NCI-H82 (cell line): Measurements from ENCODE around the gene LEMD3.

Experiments used
- DNase-seq: peaks from one replicate; lab custom pipeline; 2025; lab: John Stamatoyannopoulos, UW

The LEMD3 gene

DNA sequence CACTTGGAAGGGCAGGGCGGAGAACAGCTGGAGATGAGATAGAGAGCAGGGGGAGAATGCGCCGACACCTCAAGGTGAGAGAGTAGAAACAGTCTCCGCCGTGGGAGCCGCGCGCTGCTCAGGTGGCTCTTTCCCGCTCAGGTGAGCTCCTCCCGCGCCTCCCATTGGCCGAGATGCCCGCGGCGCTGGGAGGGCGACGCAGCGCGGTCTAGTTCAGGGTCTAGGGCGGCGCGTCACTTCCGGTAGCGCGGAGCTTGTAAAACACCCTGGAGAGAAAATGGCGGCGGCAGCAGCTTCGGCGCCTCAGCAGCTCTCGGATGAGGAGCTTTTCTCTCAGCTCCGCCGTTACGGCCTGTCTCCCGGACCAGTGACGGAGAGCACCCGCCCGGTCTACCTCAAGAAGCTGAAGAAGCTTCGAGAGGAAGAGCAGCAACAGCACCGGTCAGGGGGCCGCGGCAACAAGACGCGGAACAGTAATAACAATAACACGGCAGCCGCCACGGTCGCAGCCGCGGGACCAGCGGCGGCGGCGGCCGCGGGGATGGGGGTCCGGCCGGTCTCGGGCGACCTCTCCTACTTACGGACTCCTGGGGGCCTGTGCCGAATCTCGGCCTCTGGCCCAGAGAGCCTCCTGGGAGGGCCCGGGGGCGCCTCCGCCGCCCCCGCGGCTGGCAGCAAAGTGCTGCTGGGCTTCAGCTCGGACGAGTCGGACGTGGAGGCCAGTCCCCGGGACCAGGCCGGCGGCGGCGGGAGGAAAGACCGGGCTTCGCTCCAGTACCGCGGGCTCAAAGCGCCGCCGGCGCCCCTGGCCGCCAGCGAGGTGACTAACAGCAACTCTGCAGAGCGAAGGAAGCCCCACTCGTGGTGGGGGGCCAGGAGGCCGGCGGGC, at the start of gene LEMD3:
Gene LEMD3 (plus strand): TSS at position 264 of the 889 bp plus-strand sequence. CDS start 14 bp downstream, at position 278.
- peak; percentile 97 for DNase-seq

DNA sequence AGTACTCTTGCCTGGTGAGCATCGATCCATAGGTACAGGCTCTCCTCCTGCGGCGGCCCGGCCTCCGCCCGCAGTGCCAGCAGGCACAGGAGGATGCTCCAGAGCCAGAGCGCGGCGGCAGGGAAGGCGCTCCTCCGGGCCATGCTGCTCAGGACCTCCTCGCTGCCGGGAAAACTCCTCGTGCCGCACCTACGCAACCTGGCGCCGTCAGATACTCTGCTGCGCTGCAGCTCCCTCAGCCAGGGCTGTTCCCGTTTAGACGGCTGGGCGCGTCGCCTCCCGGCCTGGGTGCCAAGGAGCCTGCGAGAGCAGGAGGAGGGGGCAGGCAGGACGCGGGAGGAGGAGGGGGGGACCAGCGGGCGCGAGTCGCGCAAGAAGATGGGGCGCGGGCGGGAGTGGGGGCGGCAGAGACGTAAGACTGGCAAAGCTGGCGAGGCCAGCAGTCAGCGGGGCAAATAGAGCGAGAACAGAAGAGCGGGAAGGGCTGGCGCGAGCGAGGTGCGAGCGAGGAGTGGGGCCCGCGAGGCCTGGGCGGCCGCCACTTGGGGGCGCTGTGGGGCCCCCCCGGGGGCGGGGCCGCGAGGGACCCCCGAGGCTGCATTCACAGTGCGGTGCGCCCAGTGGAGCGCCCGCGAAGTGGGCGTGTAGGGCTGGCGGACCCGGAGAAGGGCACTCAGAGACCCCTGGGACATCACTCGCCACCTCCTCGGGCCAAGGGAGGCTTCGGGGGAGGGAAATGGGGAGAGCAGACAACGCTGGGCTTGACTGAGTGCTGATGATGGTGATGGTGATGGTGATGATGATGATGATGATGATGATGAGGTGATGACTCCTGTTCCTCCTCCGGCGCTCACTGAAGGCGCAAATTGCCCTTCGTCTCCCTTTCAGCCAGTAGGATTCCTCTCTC, 48.1 kb upstream of the LEMD3 start, which contains the start of gene WIF1:
Gene WIF1 (minus strand): TSS at position 257 of the 907 bp plus-strand sequence. CDS start 114 bp downstream, at position 143.
- peak; percentile 62 for DNase-seq

DNA sequence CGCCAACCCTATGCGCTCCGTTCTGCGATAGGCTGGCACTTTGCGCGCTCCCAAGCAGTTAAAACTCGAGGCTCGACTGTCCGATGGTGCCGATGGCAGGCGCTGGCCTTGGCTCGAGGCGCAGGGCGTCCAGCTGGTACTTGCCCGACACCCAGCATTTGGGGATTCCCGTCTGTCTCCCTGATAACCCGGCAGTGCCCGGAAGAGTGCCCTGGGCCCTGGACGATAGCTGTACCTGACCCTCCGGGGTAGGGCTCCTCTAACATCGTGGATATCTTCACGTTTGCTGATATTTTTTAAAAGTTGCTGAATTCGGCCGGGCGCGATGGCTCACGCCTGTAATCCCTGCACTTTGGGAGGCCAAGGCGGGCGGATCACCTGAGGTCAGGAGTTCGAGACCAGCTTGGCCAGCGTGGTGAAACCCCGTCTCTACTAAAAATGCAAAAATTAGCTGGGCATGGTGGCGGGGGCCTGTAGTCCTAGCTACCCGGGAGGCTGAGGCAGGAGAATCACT, 47.4 kb upstream of the LEMD3 start:
- DNase-seq: no peak

DNA sequence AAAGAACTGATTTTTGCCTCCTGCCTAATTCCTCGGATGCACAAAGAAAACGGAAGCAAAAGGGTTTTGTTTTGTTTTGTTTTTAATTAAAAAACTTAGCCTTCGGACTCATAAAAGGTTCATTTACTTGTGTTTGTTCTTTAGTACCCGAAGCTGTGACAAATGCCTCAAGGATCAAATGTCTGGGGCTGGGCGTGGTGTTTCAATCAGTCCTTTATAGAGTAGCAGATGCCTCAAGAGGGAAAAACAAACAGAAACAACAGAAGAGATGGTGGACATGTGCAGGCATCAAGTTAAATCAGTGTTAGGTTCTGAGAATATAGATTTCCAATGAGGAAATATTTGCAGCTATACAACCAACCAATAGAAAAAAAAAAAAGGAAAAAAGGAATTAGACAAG, 46.7 kb upstream of the LEMD3 start:
- peak; percentile 27 for DNase-seq

DNA sequence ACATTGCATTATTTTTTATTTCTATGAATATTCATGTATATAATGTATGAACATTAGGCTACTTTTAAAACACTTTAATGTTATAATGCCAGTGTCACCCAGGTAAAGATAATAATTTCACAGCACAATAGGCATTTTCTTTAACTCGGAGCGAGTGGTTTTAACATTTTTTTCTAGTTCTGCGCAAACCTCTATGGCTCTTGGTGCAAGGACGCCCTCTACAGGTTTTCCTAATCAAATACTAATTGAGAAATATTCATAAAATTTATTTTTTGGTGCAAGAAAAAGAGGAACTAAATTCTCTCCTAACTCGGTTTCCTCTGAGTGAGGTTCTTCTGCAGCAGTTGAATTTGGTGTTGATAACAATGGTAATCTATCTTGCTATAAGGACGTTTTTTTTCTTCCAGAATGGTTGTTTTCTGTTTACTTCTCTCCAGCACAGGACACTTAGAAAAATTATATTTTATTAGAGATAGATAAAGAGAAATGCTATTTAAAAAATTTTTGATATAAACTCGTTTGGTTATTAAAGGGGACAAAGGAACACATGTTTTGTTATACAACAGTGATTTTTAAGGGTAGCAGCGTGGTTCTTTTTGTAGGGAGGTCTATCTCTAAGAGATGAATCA, 45.8 kb upstream of the LEMD3 start:
- peak; percentile 69 for DNase-seq

DNA sequence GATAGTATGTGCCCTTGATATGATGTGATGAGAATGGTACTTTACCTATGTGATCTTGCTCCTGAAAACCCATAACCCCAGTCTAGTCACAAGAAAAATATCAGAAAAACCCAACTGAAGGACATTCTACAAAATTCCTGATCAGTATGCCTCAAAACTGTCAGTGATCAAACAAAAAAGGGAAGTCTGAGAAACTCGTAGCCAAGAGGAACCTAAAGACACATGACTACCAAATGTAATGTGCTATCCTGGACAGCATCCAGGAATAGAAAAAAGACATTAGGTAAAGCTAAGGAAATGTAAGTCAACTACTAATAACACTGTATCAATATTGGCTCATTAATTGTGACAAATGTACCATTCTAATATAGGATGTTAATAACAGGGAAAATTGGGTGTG, 44.1 kb upstream of the LEMD3 start:
- DNase-seq: no peak

DNA sequence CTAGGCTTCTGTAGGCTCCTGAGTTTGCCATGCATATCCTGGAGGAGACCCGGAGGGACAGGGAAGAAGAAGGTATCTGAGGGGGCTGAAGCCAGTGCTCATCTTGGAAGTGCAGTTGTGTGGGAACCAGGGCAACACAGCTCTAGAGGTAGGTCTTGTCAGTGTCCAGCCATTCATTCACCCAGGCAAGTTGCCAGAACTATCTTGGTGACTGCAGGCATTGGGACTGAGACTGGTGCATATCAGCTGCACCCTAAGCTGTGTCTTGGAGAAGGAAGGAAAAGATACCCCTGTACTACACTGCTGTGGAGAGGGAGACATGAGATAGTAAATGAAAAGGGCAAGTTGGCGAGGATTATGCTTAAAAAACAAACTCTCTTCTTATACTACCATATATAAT, 43.4 kb upstream of the LEMD3 start:
- no peak for DNase-seq

DNA sequence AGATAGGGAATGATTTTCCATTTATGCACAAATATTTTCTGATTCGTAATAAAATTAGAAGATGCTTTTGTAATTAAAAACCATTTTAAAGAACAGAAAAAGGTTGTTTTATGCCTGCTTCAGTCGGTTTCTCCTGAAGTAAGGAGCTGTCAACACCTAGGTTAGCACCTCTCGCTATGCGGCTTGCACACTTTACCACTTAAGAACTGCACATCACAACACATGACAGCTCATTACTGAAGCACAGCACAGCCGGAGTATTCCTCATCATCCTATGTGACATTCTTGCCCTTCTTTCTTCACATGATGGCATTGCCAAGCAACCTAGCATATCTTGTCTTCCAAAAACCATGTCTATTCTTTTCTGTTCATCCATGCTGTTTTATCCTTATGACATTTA, 42.9 kb upstream of the LEMD3 start:
- no peak for DNase-seq

DNA sequence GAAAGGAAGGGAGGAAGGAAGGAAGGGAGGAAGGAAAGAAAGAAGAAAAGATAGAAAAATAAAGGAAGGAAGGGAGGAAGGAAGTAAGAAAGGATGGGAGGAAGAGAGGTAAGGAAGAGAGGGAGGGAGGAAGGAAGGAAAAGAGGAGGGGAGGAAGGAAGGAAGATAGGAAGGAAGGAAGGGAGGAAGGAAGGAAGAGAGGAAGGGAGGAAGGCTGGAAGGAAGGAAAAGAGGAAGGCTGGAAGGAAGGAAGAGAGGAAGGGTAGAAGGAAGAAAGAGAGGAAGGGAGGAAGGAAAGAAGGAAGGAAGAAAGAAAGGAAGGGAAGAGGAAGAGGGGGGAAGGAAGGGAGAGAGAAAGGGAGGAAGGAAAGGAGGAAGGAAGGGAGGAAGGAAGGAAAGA, 35.5 kb upstream of the LEMD3 start:
- DNase-seq: no peak

DNA sequence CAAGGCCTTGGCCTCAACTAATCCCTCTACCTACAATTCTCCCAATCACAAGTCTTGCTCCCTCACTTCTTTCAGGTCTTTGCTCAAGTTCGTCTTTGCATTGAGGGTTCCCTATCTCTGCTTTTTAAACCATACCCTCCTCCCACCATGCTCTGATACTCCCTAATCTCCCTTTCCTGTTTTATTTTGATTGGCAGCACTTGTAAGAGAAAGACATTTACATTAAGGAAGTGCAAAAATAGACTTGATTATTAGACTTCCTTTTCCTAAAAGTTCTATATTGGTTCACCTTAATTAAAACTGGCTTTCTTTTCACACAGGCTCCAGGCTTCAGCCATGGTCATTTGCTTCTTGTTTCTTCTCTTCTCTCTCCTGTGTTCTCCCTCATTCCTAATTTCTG, 30.0 kb upstream of the LEMD3 start:
- no peak for DNase-seq

DNA sequence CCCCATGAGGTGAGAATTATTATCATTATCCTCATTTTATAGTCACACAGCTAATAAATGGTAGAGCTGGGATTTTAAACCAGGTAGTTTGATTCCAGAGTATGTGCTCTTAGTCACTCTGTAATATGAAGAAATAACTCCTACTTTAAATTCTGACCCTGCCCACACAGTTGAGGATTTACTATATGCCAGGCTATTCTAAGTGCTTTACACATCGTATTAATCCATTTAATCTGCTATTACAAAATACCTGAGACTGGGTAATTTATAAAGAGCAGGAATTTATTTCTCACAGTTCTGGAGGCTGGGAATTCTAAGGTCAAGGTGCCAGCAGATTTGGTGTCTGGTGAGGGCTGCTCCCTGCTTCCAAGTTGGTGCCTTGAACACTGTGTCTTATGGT, 28.6 kb upstream of the LEMD3 start:
- DNase-seq: peak; percentile 60

DNA sequence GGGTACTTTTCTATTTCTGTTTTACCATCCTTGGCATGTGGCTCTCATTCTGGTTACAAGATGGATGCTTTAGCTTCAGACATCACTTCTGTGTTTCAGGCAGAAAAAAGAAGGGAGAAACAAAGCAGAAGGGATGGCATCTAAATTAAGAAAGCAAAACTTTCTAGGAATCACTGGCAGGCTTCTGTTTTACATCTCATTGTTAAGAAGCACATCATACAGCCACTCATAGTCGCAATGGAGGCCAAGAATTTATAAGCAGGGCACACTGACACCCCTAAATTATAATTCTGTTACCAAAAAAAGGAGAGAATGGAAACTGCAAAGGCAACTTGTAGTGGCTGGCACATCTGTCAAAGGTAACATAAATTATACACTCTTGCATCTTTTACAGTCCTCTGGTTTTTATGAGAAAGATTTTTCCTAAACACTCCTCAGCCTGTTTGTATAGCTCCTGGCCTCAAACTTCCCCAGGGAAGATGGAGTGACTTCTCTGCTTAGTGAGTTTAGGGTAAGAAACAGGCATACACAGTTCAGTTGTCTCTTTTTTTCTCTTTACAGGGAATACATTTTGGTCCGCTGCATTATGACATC, 22.0 kb upstream of the LEMD3 start:
- DNase-seq: no peak

DNA sequence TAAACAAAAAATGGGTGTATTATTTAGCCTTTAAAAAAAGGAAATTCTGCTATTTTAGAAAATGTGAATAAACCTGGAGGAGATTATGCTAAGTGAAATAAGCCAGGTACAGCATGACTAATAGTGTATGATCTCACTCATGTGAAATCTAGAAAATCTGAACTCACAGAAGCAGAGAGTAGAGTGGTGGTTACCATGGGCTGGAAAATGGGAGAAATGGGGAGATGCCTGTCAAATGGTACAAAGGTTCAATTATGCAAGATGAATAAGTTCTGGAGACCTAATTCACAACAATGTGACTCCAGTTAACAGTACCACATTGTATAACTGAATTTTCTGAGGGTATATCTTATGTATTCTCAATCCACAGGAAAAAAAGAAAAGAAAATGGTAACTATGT, 17.4 kb upstream of the LEMD3 start:
- DNase-seq: no peak

DNA sequence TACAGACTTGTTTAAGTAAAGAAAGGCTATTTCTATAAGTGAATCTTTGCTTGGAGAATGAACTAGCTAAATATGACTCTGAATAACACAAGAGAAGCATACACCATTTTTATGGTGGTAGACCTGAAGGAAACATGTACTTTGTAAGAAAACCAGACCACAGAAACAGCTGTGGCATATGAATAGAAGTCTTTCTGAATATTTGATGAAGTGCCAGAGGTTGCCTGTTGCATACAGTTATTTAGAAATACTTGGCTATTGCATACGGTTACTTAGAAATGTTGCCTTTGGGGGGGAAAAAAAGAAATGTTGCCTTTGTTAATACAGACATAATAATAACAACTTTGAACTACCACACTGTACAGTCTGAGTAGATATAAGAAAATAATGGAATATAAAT, 16.8 kb upstream of the LEMD3 start:
- no peak for DNase-seq

DNA sequence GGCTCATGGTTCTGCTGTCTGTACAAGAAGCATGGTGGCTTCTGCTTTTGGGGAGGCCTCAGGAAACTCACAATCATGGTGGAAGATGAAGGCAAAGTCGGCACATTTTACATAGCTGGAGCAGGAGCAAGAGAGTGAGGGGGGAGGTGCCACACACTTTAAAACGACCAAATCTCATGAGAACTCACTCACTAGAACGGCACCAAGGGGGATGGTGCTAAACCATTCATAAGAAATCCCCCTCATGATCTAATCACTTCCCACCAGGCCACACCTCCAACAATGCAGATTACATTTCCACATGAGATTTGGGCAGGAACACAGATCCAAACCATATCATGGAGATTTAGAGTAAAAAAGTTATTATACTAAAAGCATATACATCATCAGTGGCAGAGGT, 13.6 kb upstream of the LEMD3 start:
- DNase-seq: no peak

DNA sequence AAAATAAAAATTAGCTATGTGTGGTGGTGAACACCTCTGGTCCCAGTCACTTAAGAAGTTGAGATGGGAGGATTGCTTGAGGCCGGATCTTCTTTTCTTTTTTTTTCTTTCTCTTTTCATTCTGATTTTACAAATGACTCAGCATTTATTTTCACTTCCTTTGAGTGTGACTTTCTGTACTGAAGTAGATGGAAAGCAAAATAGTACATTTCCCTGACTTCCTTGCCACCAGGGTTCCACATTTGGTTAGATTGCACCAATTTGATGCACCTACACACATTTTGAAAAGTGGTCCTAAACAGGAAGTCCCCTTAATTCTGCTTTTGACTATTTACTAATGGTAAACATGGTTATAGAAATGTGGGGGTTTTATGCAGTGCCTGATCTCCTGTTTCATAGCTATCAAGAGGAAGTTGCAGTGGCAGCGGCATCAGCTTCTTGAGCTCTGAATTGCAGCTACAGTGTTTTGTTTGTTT, 13.0 kb upstream of the LEMD3 start:
- no peak for DNase-seq

DNA sequence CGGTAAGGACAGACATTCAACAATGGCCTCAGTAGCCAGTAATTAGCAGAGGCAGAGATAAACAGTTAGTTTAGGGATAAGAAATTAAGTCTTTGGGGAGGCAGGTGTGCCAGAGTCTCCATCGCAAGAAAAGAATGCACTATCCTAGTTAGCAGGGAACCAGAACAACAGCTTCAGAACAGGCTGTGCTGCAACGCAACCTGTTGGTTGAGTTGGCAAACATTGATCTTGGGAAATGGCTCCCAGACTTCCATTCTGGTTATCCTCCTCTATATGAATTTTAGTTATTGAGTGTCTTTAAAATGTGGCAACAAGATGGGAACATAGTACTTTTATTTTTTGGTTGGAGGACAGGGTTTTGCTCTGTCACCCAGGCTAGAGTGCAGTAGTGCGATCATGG, 12.3 kb upstream of the LEMD3 start:
- DNase-seq: no peak

DNA sequence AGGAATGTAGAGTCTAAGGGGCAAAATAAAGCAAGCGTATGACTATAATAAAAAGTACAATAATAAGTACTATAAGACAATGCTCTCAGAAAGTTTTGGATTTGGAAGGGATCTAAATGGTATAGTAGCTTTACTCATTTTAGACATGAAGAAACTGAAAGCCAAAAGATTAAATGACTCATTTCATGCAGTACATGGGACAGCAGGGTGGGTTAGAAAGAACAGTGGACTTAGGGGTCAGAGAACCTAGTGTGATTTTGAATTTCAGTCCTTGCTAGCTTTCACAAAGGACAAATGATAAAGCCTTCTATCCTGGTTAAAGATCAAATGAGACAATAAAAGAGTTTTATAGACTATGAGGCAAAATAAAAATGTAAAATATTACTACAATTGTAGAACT, 6.8 kb upstream of the LEMD3 start:
- no peak for DNase-seq

DNA sequence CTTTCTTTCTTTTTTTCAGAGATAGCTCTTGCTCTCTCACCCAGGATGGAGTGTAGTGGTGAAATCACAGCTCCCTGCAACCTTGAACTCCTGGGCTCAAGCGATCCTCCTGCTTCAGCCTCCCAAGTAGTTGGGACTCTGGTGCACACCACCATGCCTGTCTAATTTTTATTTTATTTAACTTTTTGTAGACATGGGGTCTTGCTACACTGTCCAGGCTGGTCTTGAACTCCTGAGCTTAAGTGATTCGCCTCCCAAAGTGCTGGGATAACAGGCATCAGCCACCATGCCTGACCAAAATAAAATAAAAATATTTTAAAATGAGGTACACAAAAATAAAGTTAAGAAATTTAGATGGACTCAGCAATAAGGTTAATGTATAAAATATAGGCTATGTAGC, 5.1 kb upstream of the LEMD3 start:
- no peak for DNase-seq

DNA sequence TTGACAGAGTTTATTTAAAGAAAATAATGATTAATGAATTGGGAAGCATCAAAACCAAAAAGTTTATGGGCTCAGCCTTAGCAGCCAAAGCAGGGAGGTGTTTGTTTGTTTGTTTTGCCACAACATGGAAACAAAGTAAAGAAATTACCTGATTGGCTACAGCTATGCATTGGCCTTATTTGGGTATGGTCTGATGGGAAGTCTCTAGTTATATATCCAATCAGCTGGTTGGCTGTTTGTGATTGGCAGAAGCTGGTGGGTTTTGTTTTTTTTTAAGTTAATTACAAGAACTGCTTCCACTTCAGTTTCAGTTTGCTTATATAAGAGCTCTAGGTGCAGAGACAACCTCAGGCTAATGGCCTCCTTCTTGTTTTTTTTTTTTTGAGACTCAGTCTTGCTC, 4.6 kb upstream of the LEMD3 start:
- DNase-seq: no peak

DNA sequence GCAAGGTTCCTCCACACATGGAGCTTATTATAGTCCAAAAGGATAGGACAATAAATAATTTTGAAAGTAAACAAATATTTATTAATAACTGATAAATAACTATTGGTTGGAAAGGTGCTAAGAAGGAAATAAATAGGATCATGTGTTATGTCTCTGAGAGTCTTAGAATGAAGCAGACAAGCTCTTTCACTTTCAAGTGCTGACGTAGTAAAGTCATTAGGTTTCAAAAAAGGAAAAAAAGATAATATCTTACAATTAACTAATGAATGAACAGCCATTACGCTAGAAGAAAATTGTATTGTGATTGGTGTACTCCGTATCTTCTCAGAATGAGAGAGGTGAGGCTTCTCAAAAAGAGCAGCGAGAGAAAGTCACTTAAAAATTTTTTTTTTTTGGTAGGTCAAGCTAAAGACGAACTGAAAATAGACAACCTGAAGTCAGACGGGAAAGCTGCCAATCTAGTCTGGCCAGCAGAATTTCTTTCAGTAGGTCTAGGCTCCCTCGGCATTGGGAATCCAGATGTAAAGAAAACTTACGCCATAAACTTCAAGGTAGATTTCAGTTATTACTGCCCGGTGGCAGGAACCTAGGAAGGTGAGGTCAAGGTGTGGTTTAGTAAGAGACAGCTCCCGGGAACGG, 583 bp upstream of the LEMD3 start:
- no peak for DNase-seq
